GM12873 (cell line): ENCODE data around the gene SPATA32.

Source experiments
- TF ChIP-seq, protein P1 (sequence below): IDR thresholded peaks from 2 replicates; pipeline ENCODE4 v1.5.1; 2012; ENCODE audit warnings: low read depth, mild to moderate bottlenecking, moderate library complexity, low read length, control low read depth; ENCODE audit not compliant: insufficient read depth; ENCODE audit errors: missing control alignments

The SPATA32 gene

DNA sequence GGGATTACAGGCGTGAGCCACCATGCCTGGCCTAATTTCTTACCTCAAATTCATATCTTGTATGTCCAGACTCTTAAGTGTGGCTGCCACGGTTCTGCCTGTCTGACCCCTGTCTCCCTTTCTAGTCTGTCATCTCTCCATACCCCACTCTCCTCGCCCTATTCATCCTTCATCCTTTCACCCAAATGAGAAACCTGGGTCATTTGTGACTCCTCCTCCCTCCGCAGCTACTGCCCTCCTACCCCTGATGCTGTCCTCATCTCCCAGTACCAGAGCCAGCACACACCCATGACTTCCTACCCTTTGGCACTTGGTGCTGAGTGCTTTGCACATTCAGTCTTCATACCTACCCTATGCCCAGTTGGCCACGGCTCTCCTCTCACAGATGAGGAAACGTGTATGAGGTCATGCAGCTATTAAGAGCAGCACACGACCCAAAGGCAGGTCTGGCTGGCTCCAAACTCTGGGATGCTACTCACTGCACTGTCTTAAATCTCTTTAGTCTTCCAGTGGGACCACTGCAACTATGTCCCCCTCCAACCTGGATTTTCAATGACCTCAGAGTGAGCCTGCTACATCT is 1.6 kb downstream of the SPATA32 start:
- TF ChIP-seq, protein P1, sequence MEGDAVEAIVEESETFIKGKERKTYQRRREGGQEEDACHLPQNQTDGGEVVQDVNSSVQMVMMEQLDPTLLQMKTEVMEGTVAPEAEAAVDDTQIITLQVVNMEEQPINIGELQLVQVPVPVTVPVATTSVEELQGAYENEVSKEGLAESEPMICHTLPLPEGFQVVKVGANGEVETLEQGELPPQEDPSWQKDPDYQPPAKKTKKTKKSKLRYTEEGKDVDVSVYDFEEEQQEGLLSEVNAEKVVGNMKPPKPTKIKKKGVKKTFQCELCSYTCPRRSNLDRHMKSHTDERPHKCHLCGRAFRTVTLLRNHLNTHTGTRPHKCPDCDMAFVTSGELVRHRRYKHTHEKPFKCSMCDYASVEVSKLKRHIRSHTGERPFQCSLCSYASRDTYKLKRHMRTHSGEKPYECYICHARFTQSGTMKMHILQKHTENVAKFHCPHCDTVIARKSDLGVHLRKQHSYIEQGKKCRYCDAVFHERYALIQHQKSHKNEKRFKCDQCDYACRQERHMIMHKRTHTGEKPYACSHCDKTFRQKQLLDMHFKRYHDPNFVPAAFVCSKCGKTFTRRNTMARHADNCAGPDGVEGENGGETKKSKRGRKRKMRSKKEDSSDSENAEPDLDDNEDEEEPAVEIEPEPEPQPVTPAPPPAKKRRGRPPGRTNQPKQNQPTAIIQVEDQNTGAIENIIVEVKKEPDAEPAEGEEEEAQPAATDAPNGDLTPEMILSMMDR = no peak

DNA sequence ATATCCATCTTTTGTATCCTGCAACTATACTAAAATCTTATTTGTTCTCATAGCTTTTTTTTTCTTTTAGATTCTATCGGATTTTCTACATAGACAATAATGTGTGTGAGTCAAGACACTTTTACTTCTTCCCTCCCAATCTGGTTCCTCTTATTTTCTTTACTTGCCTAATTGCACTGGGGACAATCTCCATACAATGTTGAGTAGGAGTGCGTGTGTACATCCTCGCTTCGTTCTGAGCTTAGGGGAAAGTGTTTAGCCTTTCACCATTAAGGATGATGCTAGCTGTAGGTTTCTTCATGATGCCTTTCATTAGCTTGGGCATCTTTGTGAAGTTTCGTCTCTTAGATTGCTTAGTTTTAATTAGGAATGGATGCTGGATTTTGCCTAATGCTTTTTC is 2.9 kb downstream of the SPATA32 start:
- TF ChIP-seq, protein P1 = no peak

DNA sequence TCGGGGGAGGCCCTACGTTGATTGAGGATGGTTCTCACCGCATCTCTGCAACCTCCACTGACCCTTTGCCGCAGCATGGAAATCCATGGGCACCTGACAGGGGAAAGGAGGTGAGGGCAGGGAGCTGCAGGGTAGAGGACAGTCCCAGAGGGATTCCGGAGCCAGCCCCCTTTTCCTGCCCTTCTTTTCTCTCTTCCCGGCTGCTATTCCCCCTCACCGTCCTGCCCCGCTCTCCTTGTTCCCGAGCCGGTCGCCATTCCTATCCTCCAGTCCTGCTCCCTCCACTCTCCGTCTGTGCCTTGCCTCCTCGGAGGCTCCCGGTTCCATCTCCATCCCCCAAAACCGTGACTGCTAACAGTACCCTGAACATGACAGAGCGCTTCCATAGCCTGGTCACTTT is 4.8 kb downstream of the SPATA32 start:
- TF ChIP-seq, protein P1 = no peak

DNA sequence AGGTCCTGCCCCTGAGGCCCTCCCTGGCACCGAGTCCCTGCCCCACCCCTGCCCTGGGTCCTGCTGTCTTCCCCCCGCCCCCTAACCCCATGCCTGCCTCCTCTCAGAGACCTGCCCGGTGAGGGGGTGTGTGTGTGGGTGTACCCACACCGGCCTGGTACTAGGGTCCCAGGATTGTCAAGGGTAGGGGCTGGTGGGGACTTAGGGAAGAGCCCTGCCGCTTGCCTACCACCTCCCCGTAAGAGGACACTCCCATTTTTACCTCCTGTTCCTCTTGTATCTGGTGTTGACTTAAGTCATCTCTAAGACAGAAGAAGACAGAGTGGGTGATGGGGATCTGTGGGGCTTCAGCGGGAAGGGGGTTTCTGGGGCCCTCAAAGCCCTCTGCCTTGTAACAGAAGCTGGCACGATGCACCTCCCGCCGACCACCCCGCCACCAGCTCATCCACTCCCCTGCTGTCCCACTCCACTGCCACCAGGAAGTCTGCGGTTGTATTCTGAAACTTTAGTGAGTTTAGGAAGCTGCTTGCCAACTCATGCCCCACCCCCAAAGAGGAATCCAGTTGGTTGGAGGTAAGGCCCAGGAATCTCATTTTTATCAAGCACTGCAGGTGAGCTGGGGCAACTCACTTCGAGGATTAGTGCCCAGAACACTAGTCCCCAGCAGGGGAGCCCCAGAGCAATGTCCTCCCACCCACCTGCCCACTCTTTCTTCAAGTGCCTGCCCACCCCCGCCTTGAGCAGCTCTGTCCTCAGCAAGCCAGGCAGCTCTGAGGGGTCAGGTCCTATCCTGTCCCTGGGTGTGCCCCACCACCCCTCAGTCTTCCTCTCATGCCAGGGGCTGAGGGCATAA is 5.6 kb downstream of the SPATA32 start:
- TF ChIP-seq, protein P1 = peak; percentile 70

DNA sequence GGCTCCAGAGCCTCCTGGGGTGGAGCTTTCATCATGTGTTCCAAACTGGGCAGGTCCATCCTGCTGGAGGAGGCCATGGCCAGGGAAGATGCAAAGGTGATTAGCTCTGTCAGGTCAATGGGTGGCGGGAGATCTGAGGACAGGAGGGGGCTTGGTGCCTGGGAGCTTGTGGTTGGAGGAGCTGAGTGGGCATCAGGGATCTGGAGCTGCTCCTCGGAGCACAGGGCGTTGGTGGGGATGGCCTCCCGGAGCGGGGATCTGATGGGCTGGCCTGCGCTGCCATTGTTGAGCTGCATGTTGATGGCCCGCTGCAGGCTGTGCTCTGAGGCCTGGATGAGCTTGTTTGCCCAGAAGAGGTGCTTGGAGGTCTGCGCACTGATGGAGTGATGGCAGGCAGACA is 6.5 kb downstream of the SPATA32 start:
- TF ChIP-seq, protein P1 = no peak

DNA sequence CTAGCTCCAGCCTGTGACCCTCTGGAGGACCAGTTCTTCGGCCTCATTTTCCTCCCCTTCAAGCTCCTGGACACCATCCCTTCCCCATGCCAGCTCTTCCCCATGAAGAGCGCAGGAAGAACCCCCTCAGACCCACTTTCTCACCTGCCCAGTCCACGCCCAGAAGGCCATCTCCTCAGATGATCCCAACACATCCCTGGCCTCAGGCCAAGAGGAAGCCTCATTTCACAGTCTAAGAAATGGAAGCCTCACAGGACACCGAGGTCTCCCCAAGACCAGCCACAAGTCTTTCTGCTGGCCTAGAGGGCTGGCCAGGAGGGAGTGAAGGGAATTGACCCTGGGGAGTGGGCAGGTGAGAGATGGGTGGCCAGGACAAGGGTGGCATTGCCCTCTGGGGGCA is 8.0 kb downstream of the SPATA32 start:
- TF ChIP-seq, protein P1 = no peak

DNA sequence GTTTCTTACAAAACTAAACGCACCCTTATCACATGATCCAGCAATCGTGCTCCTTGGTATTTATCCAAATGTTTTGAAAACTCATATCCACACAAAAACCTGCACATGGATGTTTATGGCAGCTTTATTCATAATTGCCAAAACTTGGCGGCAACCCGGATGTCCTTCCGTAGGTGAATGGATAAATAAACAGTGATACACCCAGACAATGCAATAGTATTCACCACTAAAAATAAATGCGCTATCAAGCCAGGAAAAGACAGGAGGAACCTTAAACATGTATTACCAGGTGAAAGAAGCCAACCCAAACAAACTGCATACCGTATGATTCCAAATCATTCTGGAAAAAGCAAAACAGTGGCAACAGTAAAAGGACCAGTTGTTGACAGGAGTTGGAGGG is 10.0 kb downstream of the SPATA32 start:
- TF ChIP-seq, protein P1 = no peak
